GM08714 (cell line): Measurements from ENCODE around the gene CHRNA4.
"Not testable (repeated sequence)": the region's sequence is repeated elsewhere in the genome, so short reads cannot be mapped to it uniquely, and the experiment has no call there.

Experiments used
- H3K4me3 ChIP-seq: fragments of 200-500 bp; sonication (Bioruptor generic); 2 replicates; pipeline ENCODE4 v1.5.1; 2014; ENCODE audit warnings: mild to moderate bottlenecking, low read length, inconsistent platforms
- ZNF274 ChIP-seq: IDR thresholded peaks from 2 replicates; pipeline ENCODE4 v1.6.1; 2012; ENCODE audit warnings: mild to moderate bottlenecking, low read depth, low read length

Gene CHRNA4

GRCh38 chr20:63311186-63311832 is 49.8 kb downstream of the CHRNA4 start:
- no peak overlapping the region for H3K4me3 ChIP-seq
- TF ChIP-seq ZNF274 = no peak

GRCh38 chr20:63310265-63310991 is 50.7 kb downstream of the CHRNA4 start:
- H3K4me3 ChIP-seq = no peak overlapping the region
- TF ChIP-seq ZNF274 = no peak

GRCh38 chr20:63309261-63310071 is 51.7 kb downstream of the CHRNA4 start:
- no peak for TF ChIP-seq ZNF274
- H3K4me3 ChIP-seq = no peak overlapping the region

GRCh38 chr20:63308218-63308911 is 52.8 kb downstream of the CHRNA4 start:
- TF ChIP-seq ZNF274 = no peak
- no peak overlapping the region for H3K4me3 ChIP-seq

- no peak for TF ChIP-seq ZNF274
- no peak overlapping the region for H3K4me3 ChIP-seq
Measured at GRCh38 chr20:63307538-63308217, 53.5 kb downstream of the CHRNA4 start.

- H3K4me3 ChIP-seq = no peak overlapping the region
- no peak for TF ChIP-seq ZNF274
Measured at GRCh38 chr20:63306673-63307537, 54.2 kb downstream of the CHRNA4 start.

GRCh38 chr20:63305933-63306672 is 55.0 kb downstream of the CHRNA4 start:
- not testable (repeated sequence) for H3K4me3 ChIP-seq

GRCh38 chr20:63305393-63305792 is 55.8 kb downstream of the CHRNA4 start:
- no peak overlapping the region for H3K4me3 ChIP-seq
- TF ChIP-seq ZNF274 = no peak

- no peak for TF ChIP-seq ZNF274
- no peak overlapping the region for H3K4me3 ChIP-seq
Measured at GRCh38 chr20:63303095-63303666, 58.0 kb downstream of the CHRNA4 start.

- no peak for TF ChIP-seq ZNF274
Measured at GRCh38 chr20:63301671-63302070, 59.5 kb downstream of the CHRNA4 start.

GRCh38 chr20:63298731-63299312 is 62.3 kb downstream of the CHRNA4 start:
- no peak for TF ChIP-seq ZNF274
- H3K4me3 ChIP-seq = no peak overlapping the region

More at GRCh38 chr20:63301671-63302070, 59.5 kb downstream of the CHRNA4 start:
- no peak overlapping the region for H3K4me3 ChIP-seq
